Measurements from ENCODE around the gene EVI5L. TPM values are rescaled to one million over a fixed set of nuclear protein-coding genes. Genes with fewer than 3 reads are reported as not detected.
"Not testable (repeated sequence)": the region's sequence is repeated elsewhere in the genome, so short reads cannot be mapped to it uniquely, and the experiment has no call there.

The EVI5L gene
- polyA plus RNA-seq, 3 donors = 14.1 to 17.9 (median 15.5) TPM

DNA sequence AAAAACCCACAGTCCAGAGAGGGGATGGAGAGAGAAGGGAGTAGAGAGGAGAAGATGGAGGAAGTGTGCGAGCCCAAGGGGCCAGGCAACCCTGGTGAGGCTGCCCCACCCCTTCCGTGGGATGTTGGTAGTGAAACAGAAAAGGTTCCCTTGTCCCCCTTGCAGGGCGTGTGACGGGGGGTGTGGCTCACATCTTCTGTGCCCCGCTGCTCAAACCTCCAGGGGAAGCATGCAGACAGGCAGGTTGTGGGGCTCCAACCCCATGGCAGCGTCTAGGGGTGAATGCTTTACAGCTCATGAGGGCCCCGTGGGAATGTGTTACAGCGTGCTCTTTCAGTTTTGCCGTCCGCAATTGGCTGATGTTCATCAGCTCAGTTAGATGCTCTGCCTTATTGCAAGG is 14.7 kb upstream of the EVI5L start:
- DNase-seq (ENCODE audit: low read depth in 3 of 3, low spot score in 2 of 3) = no peak

DNA sequence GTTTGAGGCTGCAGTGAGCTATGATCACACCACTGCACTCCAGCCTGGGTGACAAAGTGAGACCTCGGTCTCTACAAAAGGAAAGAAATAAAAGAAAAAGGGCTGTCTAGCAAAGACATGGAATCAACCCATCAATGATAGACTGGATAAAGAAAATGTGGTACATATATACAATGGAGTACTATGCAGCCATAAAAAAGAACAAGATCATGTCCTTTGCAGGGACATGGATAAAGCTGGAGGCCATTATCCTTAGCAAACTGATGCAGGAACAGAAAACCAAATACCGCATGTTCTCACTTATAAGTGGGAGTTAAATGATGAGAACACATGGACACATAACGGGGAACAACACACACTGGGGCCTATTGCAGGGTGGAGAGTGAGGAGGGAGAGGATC is 14.0 kb upstream of the EVI5L start:
- not testable (repeated sequence) for DNase-seq (ENCODE audit: low read depth in 3 of 3, low spot score in 2 of 3)

DNA sequence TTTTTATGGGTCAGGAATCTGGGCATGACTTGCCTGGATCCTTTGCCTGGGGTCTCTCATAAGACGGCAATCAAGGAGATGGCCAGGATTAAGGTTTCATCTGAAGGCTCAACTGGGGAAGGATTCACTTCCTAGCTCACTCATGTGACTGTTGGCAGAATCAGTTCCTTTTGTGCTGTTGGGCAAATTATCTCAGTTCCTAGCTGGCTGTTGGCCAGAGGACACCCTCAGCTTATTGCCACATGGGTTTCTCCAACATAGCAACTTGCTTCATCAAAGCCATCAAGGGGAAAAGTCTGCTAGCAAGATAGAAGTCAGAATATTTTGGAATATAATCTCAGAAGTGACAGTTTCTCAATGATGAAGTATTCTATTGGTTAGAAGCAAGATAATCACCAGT is 12.2 kb upstream of the EVI5L start:
- DNase-seq (ENCODE audit: low read depth in 3 of 3, low spot score in 2 of 3) = no peak

DNA sequence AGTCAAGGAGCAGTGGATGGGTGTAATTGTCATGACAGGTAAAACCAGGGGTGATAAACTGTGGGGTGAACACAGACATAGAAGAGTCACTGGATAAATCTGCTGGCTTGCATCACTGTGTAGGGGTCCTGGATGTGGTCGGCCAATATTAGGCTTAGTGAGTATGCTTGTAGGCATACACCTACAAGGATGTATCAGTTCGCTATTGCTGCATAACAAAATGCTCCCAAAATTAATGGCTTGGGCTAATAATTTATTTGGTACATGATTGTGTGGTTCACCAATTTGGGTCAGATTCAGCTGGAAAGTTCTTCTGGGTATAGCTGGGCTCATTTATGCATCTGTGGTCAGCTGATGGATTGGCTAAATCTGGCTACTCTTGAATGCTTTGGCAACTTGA is 11.2 kb upstream of the EVI5L start:
- no peak for DNase-seq (ENCODE audit: low read depth in 3 of 3, low spot score in 2 of 3)

DNA sequence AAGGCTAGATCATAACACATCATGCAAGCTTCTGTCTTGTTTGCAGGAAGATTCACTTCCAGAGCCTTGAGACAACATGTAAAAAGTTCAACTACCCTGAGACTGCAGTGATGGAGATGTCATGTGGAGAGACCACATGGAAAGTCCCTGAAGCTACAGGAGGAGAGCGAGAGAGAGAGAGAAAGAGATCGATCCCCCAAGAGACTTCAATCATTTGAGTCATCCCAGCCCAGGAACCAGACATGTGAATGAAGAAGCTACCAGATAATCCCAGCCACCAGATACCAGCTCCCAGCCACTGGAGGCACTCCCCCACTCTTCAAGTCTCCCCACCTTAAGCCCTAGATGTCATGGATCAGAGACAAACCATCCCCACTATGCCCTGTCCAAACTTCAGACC is 10.7 kb upstream of the EVI5L start:
- no peak for DNase-seq (ENCODE audit: low read depth in 3 of 3, low spot score in 2 of 3)

DNA sequence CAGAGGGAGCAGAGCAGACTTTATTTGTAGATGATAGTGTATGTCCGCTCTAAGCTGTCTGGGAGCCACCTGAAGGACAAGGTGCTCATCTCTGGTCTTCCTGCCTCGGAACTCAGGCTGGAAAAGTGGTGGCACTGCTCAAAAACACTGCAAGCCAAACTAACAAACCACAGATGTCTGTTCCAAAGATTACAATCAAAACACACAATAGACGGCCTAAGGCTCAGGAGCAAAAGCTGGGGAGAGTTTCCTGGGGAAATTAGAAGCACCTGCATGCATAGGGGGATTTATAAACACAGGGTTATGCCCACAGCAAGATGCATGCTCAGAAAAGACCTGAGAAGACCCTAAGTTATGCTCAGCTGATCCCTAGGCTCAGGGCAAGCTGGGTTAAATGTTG is 9.4 kb upstream of the EVI5L start:
- DNase-seq (ENCODE audit: low read depth in 3 of 3, low spot score in 2 of 3) = no peak

DNA sequence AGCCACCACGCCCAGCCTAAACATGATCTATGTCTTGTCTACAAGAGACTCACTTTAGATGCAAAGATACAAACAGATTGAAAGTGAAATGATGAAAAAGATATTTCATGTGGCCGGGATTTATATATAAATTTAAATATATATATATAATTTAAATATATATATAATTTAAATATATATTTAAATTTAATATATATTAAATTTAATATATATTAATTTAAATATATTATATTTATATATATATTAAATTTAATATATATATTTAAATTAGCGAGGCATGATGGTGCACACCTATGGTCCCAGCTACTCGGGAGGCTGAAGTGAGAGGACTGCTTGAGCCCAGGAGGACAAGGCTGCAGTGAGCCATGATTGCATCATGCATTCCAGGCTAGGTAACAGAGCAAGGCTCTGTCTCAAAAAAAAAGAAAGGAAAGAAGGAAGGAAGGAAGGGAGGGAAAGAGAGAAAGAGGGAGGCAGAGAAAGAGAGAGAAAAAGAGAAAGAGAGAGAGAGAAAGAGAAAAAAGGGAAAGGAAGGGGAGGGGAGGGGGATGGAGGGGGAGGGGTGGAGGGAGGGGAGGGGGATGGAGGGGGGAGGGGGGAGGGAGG is 7.0 kb upstream of the EVI5L start:
- no peak for DNase-seq (ENCODE audit: low read depth in 3 of 3, low spot score in 2 of 3)

DNA sequence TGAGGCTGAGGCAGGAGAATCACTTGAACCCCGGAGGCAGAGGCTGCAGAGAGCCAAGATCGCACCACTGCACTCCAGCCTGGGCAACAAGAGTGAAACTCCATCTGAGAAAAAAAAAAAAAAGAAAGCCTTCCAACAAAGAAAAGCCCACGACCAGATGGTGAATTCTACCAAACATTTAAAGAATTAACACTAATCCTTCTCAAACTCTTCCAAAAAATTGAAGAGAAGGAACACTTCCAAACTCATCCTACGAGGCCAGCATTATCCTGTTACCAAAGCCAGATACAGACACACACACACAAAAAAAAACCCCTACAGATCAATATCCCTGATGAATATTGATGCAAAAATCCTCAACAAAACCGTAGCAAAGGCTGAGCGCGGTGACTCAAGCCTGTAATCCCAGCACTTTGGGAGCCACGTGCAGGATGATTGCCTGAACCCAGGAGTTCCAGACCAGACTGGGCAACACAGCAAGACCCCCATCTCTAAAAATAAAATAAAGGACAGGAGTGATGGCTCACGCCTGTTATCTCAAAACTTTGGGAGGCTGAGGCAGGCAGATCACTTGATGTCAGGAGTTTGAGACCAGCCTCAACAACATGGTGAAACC is 6.2 kb upstream of the EVI5L start:
- DNase-seq (ENCODE audit: low read depth in 3 of 3, low spot score in 2 of 3) = no peak

DNA sequence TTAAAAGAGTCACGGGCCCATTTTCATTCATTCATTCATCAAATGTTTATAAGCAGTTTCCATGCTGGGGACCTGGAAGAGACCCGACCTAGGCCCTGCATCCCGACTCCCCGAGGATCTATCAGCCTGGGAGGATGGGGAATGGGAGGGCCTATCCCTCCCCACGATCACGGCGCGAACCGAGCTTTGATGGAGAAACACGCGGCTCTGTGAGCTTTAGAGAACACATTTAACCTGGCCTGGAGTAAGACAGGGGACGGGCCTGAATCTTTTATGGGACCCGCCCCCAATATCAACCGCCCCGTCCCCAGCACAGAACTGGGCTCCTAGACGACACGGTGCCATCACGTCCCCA is 875 bp upstream of the EVI5L start:
- no peak for DNase-seq (ENCODE audit: low read depth in 3 of 3, low spot score in 2 of 3)

DNA sequence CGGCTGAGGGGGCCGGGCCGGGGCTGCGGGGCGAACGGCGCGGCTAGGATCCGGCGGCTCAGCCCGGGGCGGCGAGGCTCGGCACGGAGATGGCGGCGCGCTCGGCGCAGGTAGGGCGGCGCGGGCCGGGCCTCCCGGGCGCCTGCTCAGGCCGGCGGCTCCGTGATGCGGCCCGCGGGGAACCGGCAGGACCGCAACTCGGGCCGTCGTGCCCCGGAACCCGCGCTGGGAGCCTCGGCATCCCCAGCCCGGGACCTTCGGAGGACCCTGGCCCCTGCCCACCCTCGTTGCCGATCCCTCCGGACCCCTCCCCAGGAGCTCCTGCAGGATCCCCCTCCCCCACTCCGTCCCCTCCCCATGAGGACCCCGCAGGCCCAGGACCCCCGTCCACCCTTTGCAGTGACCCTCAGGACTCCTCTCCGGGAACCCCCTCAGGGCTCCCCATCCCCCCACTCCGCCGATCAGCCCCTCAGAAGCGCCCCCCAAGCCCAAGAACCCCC is 304 bp downstream of the EVI5L start:
- no peak for DNase-seq (ENCODE audit: low read depth in 3 of 3, low spot score in 2 of 3)

DNA sequence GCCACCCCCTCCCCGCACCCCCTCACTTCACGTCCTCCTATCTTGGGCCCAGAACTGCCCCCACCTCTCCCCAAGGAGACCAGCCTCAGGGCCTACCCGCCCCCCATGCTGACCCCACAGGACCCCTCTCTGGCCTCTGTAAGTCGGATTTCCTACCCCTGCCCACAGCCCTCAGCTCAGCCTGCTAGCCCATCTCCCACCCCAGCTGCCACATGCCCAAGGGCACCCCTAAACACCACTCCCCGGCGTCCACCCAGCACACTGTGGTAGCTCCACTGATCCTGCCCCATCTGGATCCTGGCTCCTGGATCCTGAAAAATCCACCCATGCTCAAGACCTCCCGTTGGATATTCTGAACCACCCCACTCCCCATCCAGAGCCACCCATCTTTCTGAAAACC is 805 bp downstream of the EVI5L start:
- DNase-seq (ENCODE audit: low read depth in 3 of 3, low spot score in 2 of 3) = no peak

DNA sequence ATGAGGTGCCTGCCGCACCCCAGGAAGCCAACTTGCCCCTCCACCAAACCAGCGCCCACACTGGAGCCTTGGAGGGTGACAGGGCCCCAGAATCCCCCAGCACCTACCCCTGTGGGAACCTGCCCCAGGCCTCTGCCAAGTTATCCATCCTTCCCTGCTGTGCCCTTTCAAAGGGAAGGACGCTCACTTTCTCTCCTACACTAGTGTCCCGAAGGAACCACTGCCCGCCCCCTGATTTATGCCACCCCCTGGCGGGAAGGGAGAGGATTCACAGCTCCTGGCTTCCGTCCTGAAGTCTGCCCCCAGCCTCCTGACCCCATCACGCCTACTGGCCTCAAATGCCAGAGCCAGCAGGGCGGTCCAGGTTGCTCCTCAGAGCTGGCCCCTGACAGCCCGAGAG is 1.4 kb downstream of the EVI5L start:
- no peak for DNase-seq (ENCODE audit: low read depth in 3 of 3, low spot score in 2 of 3)

DNA sequence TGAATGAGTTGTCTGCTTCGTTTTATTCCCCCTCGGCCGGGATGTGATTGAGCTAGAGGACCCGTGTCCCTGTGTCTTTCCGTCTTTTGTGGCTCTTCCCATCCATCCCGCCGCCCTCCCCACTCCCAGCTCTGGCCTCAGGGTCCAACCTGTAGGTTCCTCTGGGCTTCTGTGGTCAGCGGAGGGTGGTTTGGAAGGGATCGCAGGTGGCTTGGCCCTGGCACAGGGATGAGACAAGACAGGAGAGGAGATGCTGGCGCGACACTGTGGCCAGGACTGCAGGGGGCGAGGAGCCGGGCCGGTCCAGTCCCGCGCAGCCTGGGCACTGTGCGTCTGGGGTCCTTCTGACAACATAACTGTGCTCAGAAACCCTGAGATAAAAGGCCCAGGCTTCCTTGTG is 2.0 kb downstream of the EVI5L start:
- no peak for DNase-seq (ENCODE audit: low read depth in 3 of 3, low spot score in 2 of 3)

DNA sequence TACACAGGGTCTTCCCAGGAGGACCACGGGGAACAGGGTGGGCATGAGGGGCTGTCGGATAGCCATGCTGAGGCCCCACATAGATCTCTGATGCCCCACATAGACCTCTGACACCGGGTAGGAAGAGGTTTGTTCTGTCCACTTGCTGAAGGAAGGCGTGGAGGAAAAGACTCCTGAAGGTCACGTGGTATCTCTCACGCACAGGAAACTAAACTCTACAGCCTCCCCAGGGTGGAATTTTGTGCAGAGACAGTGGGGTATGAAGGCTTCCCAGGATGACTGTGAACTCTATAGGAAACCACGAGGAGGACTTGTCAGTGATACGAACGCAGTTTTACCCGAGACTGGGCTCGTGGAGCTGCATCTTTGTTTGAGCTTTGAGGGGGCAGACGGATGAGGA is 2.8 kb downstream of the EVI5L start:
- no peak for DNase-seq (ENCODE audit: low read depth in 3 of 3, low spot score in 2 of 3)

DNA sequence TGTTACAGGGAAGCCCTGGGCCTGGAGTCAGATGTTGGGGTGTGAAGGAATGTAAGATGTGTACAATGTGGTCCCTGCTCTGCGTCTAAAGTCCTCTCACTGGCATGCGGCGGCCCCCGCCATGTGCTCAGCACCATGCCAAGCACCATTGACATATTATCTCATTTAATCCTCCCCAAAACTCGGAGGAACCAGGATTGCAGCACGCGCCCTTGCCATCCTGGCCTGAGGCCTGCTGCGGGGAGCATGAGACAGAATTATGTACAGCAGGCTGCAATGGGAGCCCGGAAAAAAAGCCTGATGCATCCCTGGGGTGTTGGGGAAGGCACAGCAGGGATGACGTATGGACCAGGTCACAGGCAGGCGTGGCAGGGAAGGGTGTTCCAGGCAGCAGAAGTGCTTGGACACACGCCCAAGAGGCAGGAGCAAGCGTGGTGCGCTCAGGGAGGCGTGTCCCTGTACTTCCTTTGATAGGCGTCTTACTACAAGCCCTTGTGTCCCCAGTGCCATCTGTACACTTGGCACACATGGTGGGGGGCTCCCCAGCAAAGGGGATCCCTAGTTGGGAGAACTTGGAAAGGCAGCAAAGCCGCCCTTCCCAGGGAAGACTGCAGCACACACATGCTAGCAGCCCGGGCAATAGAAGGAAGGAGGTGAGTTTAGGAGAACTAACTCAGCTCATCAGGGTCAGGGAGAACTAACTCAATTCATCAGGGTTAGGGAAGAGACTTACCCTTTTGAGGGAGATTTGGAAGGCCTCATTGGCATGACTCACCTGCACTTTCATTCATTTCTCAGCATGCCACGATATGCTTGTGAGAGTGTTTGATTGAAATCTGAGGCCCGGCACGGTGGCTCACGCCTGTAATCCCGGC is 3.4 kb downstream of the EVI5L start:
- DNase-seq (ENCODE audit: low read depth in 3 of 3, low spot score in 2 of 3) = no peak

DNA sequence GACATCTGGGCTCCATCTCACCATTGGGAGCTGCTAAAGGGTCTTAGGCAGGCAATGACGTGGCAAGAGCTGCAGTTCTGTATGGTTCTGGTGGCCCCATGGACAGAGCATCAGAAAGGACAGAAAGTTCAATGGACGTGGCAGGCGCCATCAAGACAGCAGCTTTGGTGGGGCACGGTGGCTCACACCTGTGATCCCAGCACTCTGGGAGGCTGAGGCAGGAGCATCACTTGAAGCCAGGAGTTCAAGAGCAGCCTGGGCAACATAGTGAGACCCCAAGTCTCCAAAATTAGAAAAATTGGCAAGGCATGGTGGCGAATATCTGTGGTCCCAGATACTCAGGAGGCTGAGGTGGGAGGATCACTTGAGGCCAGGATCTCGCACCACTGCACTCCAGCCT is 9.5 kb downstream of the EVI5L start:
- DNase-seq (ENCODE audit: low read depth in 3 of 3, low spot score in 2 of 3) = no peak

DNA sequence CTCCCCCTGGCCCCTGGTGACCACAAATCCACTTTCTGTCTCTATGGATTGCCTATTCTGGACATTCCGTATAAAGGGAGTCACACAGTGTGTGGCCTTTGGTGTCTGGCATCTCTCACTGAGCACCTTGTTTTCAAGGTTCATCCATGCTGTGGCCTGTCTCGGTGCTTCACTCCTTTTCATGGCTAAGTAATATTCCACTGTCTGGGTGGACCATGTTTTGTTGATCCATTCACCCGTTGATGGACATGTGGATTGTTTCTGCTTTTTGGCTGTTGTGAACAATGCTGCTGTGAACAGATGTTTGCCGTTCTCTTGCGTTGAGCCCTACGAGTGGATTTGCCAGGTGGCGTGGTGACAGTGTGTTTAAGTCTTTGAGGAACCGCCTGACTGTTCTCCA is 10.6 kb downstream of the EVI5L start:
- DNase-seq (ENCODE audit: low read depth in 3 of 3, low spot score in 2 of 3) = no peak

DNA sequence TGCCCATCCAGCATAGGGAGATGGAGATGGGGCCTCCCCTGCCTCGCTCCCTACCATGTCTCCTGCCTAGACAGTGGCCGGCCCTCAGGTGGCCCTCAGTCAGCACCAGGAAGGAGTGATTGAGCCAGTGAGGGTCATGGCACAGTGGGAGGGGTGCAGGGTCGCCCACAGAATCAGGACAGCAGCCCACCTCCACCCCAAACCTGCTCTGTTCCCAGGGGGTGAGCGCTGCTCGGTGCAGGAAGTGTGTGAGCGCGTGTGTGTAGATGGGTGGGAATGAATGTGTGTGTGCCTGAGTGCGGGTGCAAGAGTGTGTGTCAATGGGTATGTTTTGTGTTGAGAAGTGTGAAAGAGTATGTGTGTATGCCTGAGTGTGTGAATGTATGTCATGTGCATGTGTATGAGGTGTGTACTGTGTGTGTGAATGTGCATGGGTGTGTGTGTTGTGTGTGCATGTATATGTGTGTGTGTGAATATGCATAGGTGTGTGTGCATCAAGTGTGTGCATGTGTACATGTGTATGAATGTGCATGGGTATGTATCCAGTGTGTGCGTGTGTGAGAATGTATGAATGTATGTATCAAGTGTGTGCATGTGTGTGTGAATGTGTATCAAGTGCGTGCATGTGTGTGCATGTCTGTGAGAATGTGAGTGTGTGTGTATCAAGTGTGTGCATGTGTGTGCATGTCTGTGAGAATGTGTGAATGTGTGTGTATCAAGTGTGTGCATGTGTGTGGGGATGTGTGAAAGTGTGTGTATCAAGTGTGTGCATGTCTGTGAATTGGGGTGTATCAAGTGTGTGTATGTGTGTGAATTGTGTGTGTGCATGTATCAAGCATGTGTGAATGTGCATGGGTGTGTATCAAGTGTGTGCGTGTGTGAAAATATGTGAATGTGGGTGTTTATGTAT is 12.0 kb downstream of the EVI5L start:
- DNase-seq (ENCODE audit: low read depth in 3 of 3, low spot score in 2 of 3) = no peak

DNA sequence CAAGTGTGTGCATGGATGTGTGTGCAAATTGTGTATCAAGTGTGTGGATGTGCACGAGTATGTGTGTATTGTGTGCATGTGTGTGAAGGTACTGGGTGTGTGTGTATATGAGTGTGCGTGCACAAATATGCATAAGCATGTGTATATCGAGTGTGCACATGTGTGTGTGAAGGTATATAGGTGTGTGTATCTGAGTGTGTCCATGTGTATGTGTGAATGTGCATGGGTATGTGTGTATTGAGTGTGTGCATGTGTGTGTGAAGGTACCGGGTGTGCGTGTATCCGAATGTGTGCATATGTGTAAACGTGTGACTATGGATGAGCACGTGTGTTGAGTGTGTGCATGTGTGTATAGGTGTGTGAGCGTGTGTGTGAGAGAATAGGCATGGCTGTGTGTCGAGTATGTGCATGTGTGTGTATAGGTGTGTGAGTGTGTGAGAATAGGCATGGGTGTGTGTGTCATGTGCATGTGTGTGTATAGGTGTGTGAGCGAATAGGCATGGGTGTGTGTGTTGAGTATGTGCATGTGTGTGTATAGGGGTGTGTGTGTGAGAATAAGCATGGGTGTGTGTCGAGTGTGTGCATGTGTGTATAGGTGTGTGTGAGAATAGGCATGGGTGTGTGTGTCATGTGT is 12.8 kb downstream of the EVI5L start:
- DNase-seq (ENCODE audit: low read depth in 3 of 3, low spot score in 2 of 3) = no peak

DNA sequence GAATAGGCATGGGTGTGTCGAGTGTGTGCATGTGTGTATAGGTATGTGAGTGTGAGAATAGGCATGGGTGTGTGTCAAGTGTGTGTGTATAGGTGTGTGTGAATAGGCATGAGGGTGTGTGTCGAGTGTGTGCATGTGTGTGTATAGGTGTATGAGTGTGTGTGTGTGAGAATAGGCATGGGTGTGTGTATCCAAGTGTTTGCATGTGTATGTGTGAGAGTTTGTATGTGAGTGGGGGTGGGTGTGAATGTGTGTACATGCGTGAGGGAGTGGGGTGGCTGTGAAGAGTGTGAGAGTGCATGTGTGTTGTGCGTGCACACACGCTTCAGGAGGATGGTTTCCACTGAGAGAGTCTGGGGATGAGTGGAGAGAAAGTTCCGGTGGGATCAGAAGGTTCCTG is 13.5 kb downstream of the EVI5L start:
- no peak for DNase-seq (ENCODE audit: low read depth in 3 of 3, low spot score in 2 of 3)
